GM12874 (cell line): ENCODE data around the gene PPP6R2.

Experiments used
- CTCF ChIP-seq: IDR thresholded peaks from 2 replicates; pipeline ENCODE4 v1.5.1; 2011; ENCODE audit warnings: low read depth, mild to moderate bottlenecking, control low read depth, low read length, moderate library complexity; ENCODE audit not compliant: insufficient read depth

Gene PPP6R2

GRCh38 chr22:50414476-50415248, 71.5 kb downstream of the PPP6R2 start:
- TF ChIP-seq CTCF: no peak

GRCh38 chr22:50415426-50415825, 72.3 kb downstream of the PPP6R2 start:
- TF ChIP-seq CTCF: no peak

- no peak for TF ChIP-seq CTCF
Measured at GRCh38 chr22:50416996-50417395, 73.9 kb downstream of the PPP6R2 start.

GRCh38 chr22:50417411-50418210, 74.5 kb downstream of the PPP6R2 start:
- no peak for TF ChIP-seq CTCF

GRCh38 chr22:50418624-50419023, 75.5 kb downstream of the PPP6R2 start:
- no peak for TF ChIP-seq CTCF

- no peak for TF ChIP-seq CTCF
Measured at GRCh38 chr22:50419116-50419515, 76.0 kb downstream of the PPP6R2 start.

- no peak for TF ChIP-seq CTCF
Measured at GRCh38 chr22:50420015-50420414, 76.9 kb downstream of the PPP6R2 start.
